ENCODE measurements around the gene C16orf90. TPM values are rescaled to one million over a fixed set of nuclear protein-coding genes. Genes with fewer than 3 reads are reported as not detected.

The C16orf90 gene
- total and polyA plus RNA-seq, 7 experiments from 2014 or later, result not detected

- ChIA-PET POLR2A (no interaction called here), CTCF (interaction anchor here (0.6 to 1.1 kb wide), 2 partner anchors 9 to 135 kb away, joined by 3 read pairs; no protein-coding TSS in a partner anchor)
- no peak overlapping the region for H3K4me3 Mint-ChIP-seq
- Histone ChIP-seq H3K4me1 (ENCODE audit: control insufficient read depth in 2 of 2, insufficient read depth in 2 of 2, low read length in 2 of 2) (no peaks in the 10 kb centered on the region), H3K36me3 (ENCODE audit: control insufficient read depth in 2 of 3, insufficient read depth in 3 of 3, low read length in 3 of 3) (peaks cover 0 to 14% (median 0%) of the 10 kb centered on the region in 3 experiments), H3K9me3 (ENCODE audit: control insufficient read depth in 2 of 3, low read length in 3 of 3) (no peaks in the 10 kb centered on the region), H3K4me3 (ENCODE audit: low read length) (no peak overlapping the region), H3K27ac (ENCODE audit: low read depth, low read length) (no peak overlapping the region), H3K27me3 (ENCODE audit: control insufficient read depth in 2 of 2, insufficient read depth in 2 of 2, low read length in 2 of 2) (no peaks in the 10 kb centered on the region)
- peaks cover 0 to 4% (median 0%) of the 10 kb centered on the region in 5 donors for H3K36me3 Mint-ChIP-seq
- intact Hi-C loops (cut with micrococcal nuclease), result no loop called here
- peaks cover 0 to 9% (median 5%) of the 10 kb centered on the region in 7 donors for H3K4me1 Mint-ChIP-seq
- no peaks in the 10 kb centered on the region for H3K27me3 Mint-ChIP-seq
- DNase-seq, result no peak
- no peak for ATAC-seq
- H3K27ac Mint-ChIP-seq, result peak overlapping the region in 6 of 9 donors; percentile 10 to 66 (median 51)
- no peaks in the 10 kb centered on the region for H3K9me3 Mint-ChIP-seq
These were observed 4.2 kb downstream of the C16orf90 start for GRCh38 chr16:3490911-3491629.

- H3K27me3 Mint-ChIP-seq, result no peaks in the 10 kb centered on the region
- no peaks in the 10 kb centered on the region for H3K9me3 Mint-ChIP-seq
- Histone ChIP-seq H3K27me3 (ENCODE audit: control insufficient read depth in 2 of 2, insufficient read depth in 2 of 2, low read length in 2 of 2) (no peaks in the 10 kb centered on the region), H3K9me3 (ENCODE audit: control insufficient read depth in 2 of 3, low read length in 3 of 3) (no peaks in the 10 kb centered on the region), H3K27ac (ENCODE audit: low read depth, low read length) (no peak overlapping the region), H3K4me3 (ENCODE audit: low read length) (no peak overlapping the region), H3K4me1 (ENCODE audit: control insufficient read depth in 2 of 2, insufficient read depth in 2 of 2, low read length in 2 of 2) (no peaks in the 10 kb centered on the region), H3K36me3 (ENCODE audit: control insufficient read depth in 2 of 3, insufficient read depth in 3 of 3, low read length in 3 of 3) (peaks cover 0 to 37% (median 10%) of the 10 kb centered on the region in 3 experiments)
- ChIA-PET POLR2A (no interaction called here), CTCF (no interaction called here)
- ATAC-seq (no peak), DNase-seq (no peak)
- H3K27ac Mint-ChIP-seq, result peak overlapping the region in 1 of 9 donors; percentile 70
- H3K36me3 Mint-ChIP-seq, result peaks cover 0 to 8% (median 3%) of the 10 kb centered on the region in 5 donors
- H3K4me1 Mint-ChIP-seq, result peaks cover 0 to 9% (median 5%) of the 10 kb centered on the region in 7 donors
- intact Hi-C loops (cut with micrococcal nuclease), result no loop called here
- H3K4me3 Mint-ChIP-seq, result no peak overlapping the region
These were observed 6.5 kb downstream of the C16orf90 start for GRCh38 chr16:3488801-3489200.

GRCh38 chr16:3487521-3488410, 7.5 kb downstream of the C16orf90 start:
- Mint-ChIP-seq H3K4me3 (no peak overlapping the region), H3K9me3 (no peaks in the 10 kb centered on the region), H3K27me3 (no peaks in the 10 kb centered on the region), H3K36me3 (peaks cover 2 to 18% (median 12%) of the 10 kb centered on the region in 5 donors), H3K4me1 (peaks cover 0 to 9% (median 4%) of the 10 kb centered on the region in 7 donors), H3K27ac (peak overlapping the region in 1 of 9 donors; percentile 43)
- POLR2A ChIA-PET, result no interaction called here
- H3K9me3 ChIP-seq (ENCODE audit: control insufficient read depth in 2 of 3, low read length in 3 of 3), result no peaks in the 10 kb centered on the region
- intact Hi-C loops (cut with micrococcal nuclease), result no loop called here
- no peaks in the 10 kb centered on the region for H3K27me3 ChIP-seq (ENCODE audit: control insufficient read depth in 2 of 2, insufficient read depth in 2 of 2, low read length in 2 of 2)
- no peaks in the 10 kb centered on the region for H3K4me1 ChIP-seq (ENCODE audit: control insufficient read depth in 2 of 2, insufficient read depth in 2 of 2, low read length in 2 of 2)
- H3K36me3 ChIP-seq (ENCODE audit: control insufficient read depth in 2 of 3, insufficient read depth in 3 of 3, low read length in 3 of 3), result peaks cover 4 to 47% (median 20%) of the 10 kb centered on the region in 3 experiments
- H3K4me3 ChIP-seq (ENCODE audit: low read length), result no peak overlapping the region
- CTCF ChIA-PET, result no interaction called here
- peak; percentile 26 for ATAC-seq
- no peak overlapping the region for H3K27ac ChIP-seq (ENCODE audit: low read depth, low read length)
- no peak for DNase-seq

- no peak overlapping the region for H3K4me3 ChIP-seq (ENCODE audit: low read length)
- ATAC-seq (no peak), DNase-seq (no peak)
- intact Hi-C loops (cut with micrococcal nuclease), result no loop called here
- Mint-ChIP-seq H3K9me3 (no peaks in the 10 kb centered on the region), H3K36me3 (peaks cover 5 to 26% (median 17%) of the 10 kb centered on the region in 5 donors), H3K4me3 (no peak overlapping the region), H3K4me1 (peaks cover under 1 to 9% (median 5%) of the 10 kb centered on the region in 7 donors), H3K27ac (peak overlapping the region in 1 of 9 donors; percentile 32), H3K27me3 (no peaks in the 10 kb centered on the region)
- no peaks in the 10 kb centered on the region for H3K4me1 ChIP-seq (ENCODE audit: control insufficient read depth in 2 of 2, insufficient read depth in 2 of 2, low read length in 2 of 2)
- no peaks in the 10 kb centered on the region for H3K9me3 ChIP-seq (ENCODE audit: control insufficient read depth in 2 of 3, low read length in 3 of 3)
- H3K27ac ChIP-seq (ENCODE audit: low read depth, low read length), result no peak overlapping the region
- POLR2A ChIA-PET, result no interaction called here
- CTCF ChIA-PET, result no interaction called here
- peaks cover 4 to 58% (median 28%) of the 10 kb centered on the region in 3 experiments for H3K36me3 ChIP-seq (ENCODE audit: control insufficient read depth in 2 of 3, insufficient read depth in 3 of 3, low read length in 3 of 3)
- H3K27me3 ChIP-seq (ENCODE audit: control insufficient read depth in 2 of 2, insufficient read depth in 2 of 2, low read length in 2 of 2), result no peaks in the 10 kb centered on the region
These were observed 8.6 kb downstream of the C16orf90 start for GRCh38 chr16:3486506-3487215.

GRCh38 chr16:3485821-3486505, 9.3 kb downstream of the C16orf90 start:
- Mint-ChIP-seq H3K27me3 (no peaks in the 10 kb centered on the region), H3K36me3 (peaks cover 5 to 29% (median 20%) of the 10 kb centered on the region in 5 donors), H3K9me3 (no peaks in the 10 kb centered on the region), H3K4me1 (peaks cover 0 to 5% (median 0%) of the 10 kb centered on the region in 7 donors), H3K4me3 (no peak overlapping the region), H3K27ac (no peak overlapping the region)
- Histone ChIP-seq H3K27me3 (ENCODE audit: control insufficient read depth in 2 of 2, insufficient read depth in 2 of 2, low read length in 2 of 2) (no peaks in the 10 kb centered on the region), H3K27ac (ENCODE audit: low read depth, low read length) (no peak overlapping the region), H3K4me1 (ENCODE audit: control insufficient read depth in 2 of 2, insufficient read depth in 2 of 2, low read length in 2 of 2) (no peaks in the 10 kb centered on the region), H3K4me3 (ENCODE audit: low read length) (no peak overlapping the region), H3K9me3 (ENCODE audit: control insufficient read depth in 2 of 3, low read length in 3 of 3) (no peaks in the 10 kb centered on the region), H3K36me3 (ENCODE audit: control insufficient read depth in 2 of 3, insufficient read depth in 3 of 3, low read length in 3 of 3) (peaks cover 4 to 65% (median 30%) of the 10 kb centered on the region in 3 experiments)
- ChIA-PET POLR2A (no interaction called here), CTCF (interaction anchor here (0.6 kb wide), 1 partner anchor 85 kb away, joined by 3 read pairs; no protein-coding TSS in a partner anchor)
- intact Hi-C loops (cut with micrococcal nuclease), result no loop called here
- DNase-seq (no peak), ATAC-seq (peak; percentile 30)

Data from naive thymus-derived CD4-positive, alpha-beta T cell (primary cell).